HUES64 (cell line): ENCODE measurements around the gene GPATCH3.
"Not testable (repeated sequence)": the region's sequence is repeated elsewhere in the genome, so short reads cannot be mapped to it uniquely, and the experiment has no call there.

ENCODE experiments used
- H3K27ac ChIP-seq: 2 replicates; pipeline ENCODE4 v1.7.0; 2013; ENCODE audit warnings: low read depth, low read length, inconsistent platforms
- H3K27me3 ChIP-seq: 2 replicates; pipeline ENCODE4 v1.6.1; 2013; ENCODE audit warnings: mild to moderate bottlenecking, low read length; ENCODE audit not compliant: insufficient read depth
- H3K36me3 ChIP-seq: 2 replicates; pipeline ENCODE4 v1.6.1; 2013; ENCODE audit warnings: mild to moderate bottlenecking, low read length; ENCODE audit not compliant: insufficient read depth
- H3K4me1 ChIP-seq: 2 replicates; pipeline ENCODE4 v1.6.1; 2013; ENCODE audit warnings: mild to moderate bottlenecking, low read length, moderate library complexity; ENCODE audit not compliant: insufficient read depth
- H3K4me3 ChIP-seq: 2 replicates; pipeline ENCODE4 v1.5.1; 2013; ENCODE audit warnings: mild to moderate bottlenecking, low read length, moderate library complexity
- H3K9ac ChIP-seq: 2 replicates; pipeline ENCODE4 v1.6.1; 2013; ENCODE audit warnings: mild to moderate bottlenecking, low read depth, low read length
- H3K9me3 ChIP-seq: 2 replicates; pipeline ENCODE4 v1.6.1; 2013; ENCODE audit warnings: low read depth, low read length; ENCODE audit not compliant: insufficient read depth
- WGBS: fragments of 150-250, 120-280 bp; methylation state at CpG from one replicate; pipeline ENCODE4 v1.1.7; 2013; ENCODE audit warnings: missing lambda C conversion rate; 5-methylcytosine and 5-hydroxymethylcytosine counted together

Gene GPATCH3

GRCh38 chr1:26889551-26890466, 10.5 kb downstream of the GPATCH3 start, which contains the start of gene GPN2:
Gene GPN2, minus strand, starts transcription at chr1:26890283. Its CDS starts 187 bp downstream, at chr1:26890096.
- 3% methylated on average over 89 of the region's 89 CpGs for WGBS
- H3K9ac ChIP-seq = peak within 1 kb of the TSS; percentile 86
- H3K27me3 ChIP-seq = no peaks in the 10 kb centered on the region
- H3K9me3 ChIP-seq = no peaks in the 10 kb centered on the region
- peaks cover 61% of the 10 kb centered on the region for H3K36me3 ChIP-seq
- H3K27ac ChIP-seq = peak within 1 kb of the TSS; percentile 86
- H3K4me1 ChIP-seq = no peaks in the 10 kb centered on the region
- peak within 1 kb of the TSS; percentile 94 for H3K4me3 ChIP-seq

GRCh38 chr1:26888231-26888630, 12.0 kb downstream of the GPATCH3 start:
- Histone ChIP-seq H3K36me3 (peaks cover 63% of the 10 kb centered on the region), H3K27ac (no peak overlapping the region), H3K9me3 (no peaks in the 10 kb centered on the region), H3K4me3 (no peak overlapping the region), H3K9ac (no peak overlapping the region), H3K4me1 (no peaks in the 10 kb centered on the region), H3K27me3 (no peaks in the 10 kb centered on the region)
- 100% methylated on average over 1 of the region's 1 CpG for whole genome bisulfite sequencing

GRCh38 chr1:26887125-26887524, 13.1 kb downstream of the GPATCH3 start:
- Histone ChIP-seq H3K27me3 (no peaks in the 10 kb centered on the region), H3K9ac (no peak overlapping the region), H3K9me3 (no peaks in the 10 kb centered on the region), H3K4me1 (no peaks in the 10 kb centered on the region), H3K36me3 (peaks cover 63% of the 10 kb centered on the region), H3K27ac (no peak overlapping the region), H3K4me3 (no peak overlapping the region)
- 100% methylated on average over 1 of the region's 1 CpG for WGBS

GRCh38 chr1:26882696-26883463, 17.4 kb downstream of the GPATCH3 start:
- H3K36me3 ChIP-seq = peaks cover 81% of the 10 kb centered on the region

GRCh38 chr1:26881611-26882010, 18.7 kb downstream of the GPATCH3 start:
- not testable (repeated sequence) for H3K27ac ChIP-seq, H3K9me3 ChIP-seq, H3K4me1 ChIP-seq, H3K9ac ChIP-seq, H3K4me3 ChIP-seq, H3K27me3 ChIP-seq
- WGBS = 88% methylated on average over 6 of the region's 6 CpGs
- H3K36me3 ChIP-seq = peaks cover 86% of the 10 kb centered on the region

More at GRCh38 chr1:26882696-26883463, 17.4 kb downstream of the GPATCH3 start:
- Histone ChIP-seq H3K9ac (no peak overlapping the region), H3K27me3 (no peaks in the 10 kb centered on the region), H3K9me3 (no peaks in the 10 kb centered on the region), H3K27ac (no peak overlapping the region), H3K4me1 (no peaks in the 10 kb centered on the region), H3K4me3 (no peak overlapping the region)
- WGBS = 92% methylated on average over 5 of the region's 5 CpGs

GRCh38 chr1:26879793-26880192, 20.5 kb downstream of the GPATCH3 start:
- Histone ChIP-seq H3K27ac (no peak overlapping the region), H3K9ac (no peak overlapping the region), H3K27me3 (no peaks in the 10 kb centered on the region), H3K36me3 (peaks cover 72% of the 10 kb centered on the region), H3K4me1 (no peaks in the 10 kb centered on the region), H3K4me3 (no peak overlapping the region), H3K9me3 (no peaks in the 10 kb centered on the region)
- WGBS = 98% methylated on average over 4 of the region's 4 CpGs

GRCh38 chr1:26877326-26877725, 22.9 kb downstream of the GPATCH3 start:
- no peaks in the 10 kb centered on the region for H3K27me3 ChIP-seq
- H3K36me3 ChIP-seq = peaks cover 48% of the 10 kb centered on the region
- H3K4me1 ChIP-seq = no peaks in the 10 kb centered on the region; the same call in 1 of the 2 replicates
- no peak overlapping the region for H3K4me3 ChIP-seq
- H3K27ac ChIP-seq = no peak overlapping the region
- no peaks in the 10 kb centered on the region for H3K9me3 ChIP-seq
- 95% methylated on average over 1 of the region's 2 CpGs for WGBS
- H3K9ac ChIP-seq = no peak overlapping the region

- H3K9ac ChIP-seq = no peak overlapping the region; the same call in 1 of the 2 replicates
These were observed 25.4 kb downstream of the GPATCH3 start for GRCh38 chr1:26874896-26875295.

GRCh38 chr1:26873097-26873496, 27.2 kb downstream of the GPATCH3 start:
- H3K27ac ChIP-seq, H3K27me3 ChIP-seq, H3K4me3 ChIP-seq, H3K9me3 ChIP-seq, H3K9ac ChIP-seq, H3K4me1 ChIP-seq: not testable (repeated sequence)
- H3K36me3 ChIP-seq = peaks cover 14% of the 10 kb centered on the region
- WGBS = 88% methylated on average over 2 of the region's 2 CpGs

More at GRCh38 chr1:26874896-26875295, 25.4 kb downstream of the GPATCH3 start:
- no peak overlapping the region for H3K4me3 ChIP-seq
- WGBS = 55% methylated on average over 4 of the region's 4 CpGs
- peak overlapping the region; percentile 32; the same call in 1 of the 2 replicates for H3K27ac ChIP-seq
- no peaks in the 10 kb centered on the region for H3K27me3 ChIP-seq
- no peaks in the 10 kb centered on the region for H3K9me3 ChIP-seq
- no peaks in the 10 kb centered on the region; the same call in 1 of the 2 replicates for H3K4me1 ChIP-seq
- H3K36me3 ChIP-seq = peaks cover 26% of the 10 kb centered on the region

GRCh38 chr1:26864610-26865480, 35.4 kb downstream of the GPATCH3 start:
- Histone ChIP-seq H3K9me3 (no peaks in the 10 kb centered on the region), H3K36me3 (no peaks in the 10 kb centered on the region), H3K9ac (peak overlapping the region; percentile 74), H3K27ac (peak overlapping the region; percentile 80), H3K27me3 (peaks cover 16% of the 10 kb centered on the region), H3K4me1 (peaks cover 11% of the 10 kb centered on the region), H3K4me3 (peak overlapping the region; percentile 70)
- WGBS = 1% methylated on average over 75 of the region's 75 CpGs
